Peyer's patch (tissue), 4 donors: Measurements from ENCODE around the gene C8A.

Experiments
- POLR2A ChIP-seq, 2 donors: fragments of 450-650 bp; IDR thresholded peaks; one replicate each; pipeline ENCODE4 v1.5.1; 2017; ENCODE audit warnings: antibody characterized with exemption in 2 of 2, mild to moderate bottlenecking in 2 of 2, moderate library complexity in 2 of 2
- TF ChIP-seq, protein P1 (sequence below), 6 experiments: fragments of 450-650 bp in 4 of 6; fragments of 200-600 bp in 2 of 6; sonication (generic) in 1 of 6; IDR thresholded peaks; one replicate each; pipeline ENCODE4 v1.5.1; 2017 to 2019; ENCODE audit warnings: antibody characterized with exemption in 6 of 6, mild to moderate bottlenecking in 3 of 6, moderate library complexity in 1 of 6

DNA sequence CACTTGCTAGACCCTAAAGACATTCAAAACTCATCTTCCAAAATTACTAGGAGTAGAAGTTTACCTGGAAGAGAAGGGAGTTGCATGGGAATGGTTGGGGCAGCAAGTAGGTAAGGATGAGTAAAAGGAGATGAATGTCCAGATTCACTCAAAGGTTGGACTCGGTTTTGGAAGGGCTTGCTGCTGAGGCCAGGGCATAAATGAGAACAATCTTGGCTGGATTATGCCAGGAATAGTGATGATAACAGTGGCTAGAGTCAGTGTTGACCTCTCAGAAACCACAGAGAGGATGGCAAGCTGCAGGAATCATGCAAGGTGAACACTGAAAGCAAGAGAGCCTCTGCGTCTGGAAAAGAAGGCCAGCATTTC lies 43.4 kb downstream of the C8A start:
- TF ChIP-seq, protein P1, sequence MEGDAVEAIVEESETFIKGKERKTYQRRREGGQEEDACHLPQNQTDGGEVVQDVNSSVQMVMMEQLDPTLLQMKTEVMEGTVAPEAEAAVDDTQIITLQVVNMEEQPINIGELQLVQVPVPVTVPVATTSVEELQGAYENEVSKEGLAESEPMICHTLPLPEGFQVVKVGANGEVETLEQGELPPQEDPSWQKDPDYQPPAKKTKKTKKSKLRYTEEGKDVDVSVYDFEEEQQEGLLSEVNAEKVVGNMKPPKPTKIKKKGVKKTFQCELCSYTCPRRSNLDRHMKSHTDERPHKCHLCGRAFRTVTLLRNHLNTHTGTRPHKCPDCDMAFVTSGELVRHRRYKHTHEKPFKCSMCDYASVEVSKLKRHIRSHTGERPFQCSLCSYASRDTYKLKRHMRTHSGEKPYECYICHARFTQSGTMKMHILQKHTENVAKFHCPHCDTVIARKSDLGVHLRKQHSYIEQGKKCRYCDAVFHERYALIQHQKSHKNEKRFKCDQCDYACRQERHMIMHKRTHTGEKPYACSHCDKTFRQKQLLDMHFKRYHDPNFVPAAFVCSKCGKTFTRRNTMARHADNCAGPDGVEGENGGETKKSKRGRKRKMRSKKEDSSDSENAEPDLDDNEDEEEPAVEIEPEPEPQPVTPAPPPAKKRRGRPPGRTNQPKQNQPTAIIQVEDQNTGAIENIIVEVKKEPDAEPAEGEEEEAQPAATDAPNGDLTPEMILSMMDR (IDR thresholded peaks at IDR 0.05), result no peak
- TF ChIP-seq POLR2A (IDR thresholded peaks at IDR 0.05), result no peak
